Activated CD8-positive, alpha-beta memory T cell treated with anti-CD3 and anti-CD28 coated beads for 36 hours (primary cell): ENCODE measurements around the gene KATNIP. TPM values are rescaled to one million over a fixed set of nuclear protein-coding genes. Genes with fewer than 3 reads are reported as not detected.

Source experiments
- total RNA-seq, 2 experiments: library from RNA; stranded (reverse); gene quantifications; one replicate each; pipeline ENCODE4 v1.2.3, GENCODE V29; 2021

KATNIP gene
- total RNA-seq, 2 experiments from 2014 or later: 14.9 to 16.1 TPM

Other genes with a start within 250 kb of the KATNIP start
- 100 to 1,000 TPM; 153 to 157 TPM for gene IL4R, start 236.2 kb upstream of the KATNIP start, total RNA-seq
- gene IL21R, start 148.0 kb upstream of the KATNIP start, total RNA-seq: 10 to 100 TPM; 85.4 to 86.4 TPM
- 10 to 100 TPM; 60.3 to 61.0 TPM for gene GTF3C1, start 231 bp upstream of the KATNIP start, total RNA-seq